ENCODE measurements around the gene PAFAH1B2.
A peak's percentile ranks its signal among the peaks of the same experiment; 100 is the strongest.
"Not testable (repeated sequence)": the region's sequence is repeated elsewhere in the genome, so short reads cannot be mapped to it uniquely, and the experiment has no call there.

The PAFAH1B2 gene

GRCh38 chr11:117175104-117175503 is 31.0 kb downstream of the PAFAH1B2 start:
- no peak for DNase-seq

GRCh38 chr11:117175781-117176180 is 31.7 kb downstream of the PAFAH1B2 start:
- DNase-seq = no peak

GRCh38 chr11:117176186-117176585 is 32.1 kb downstream of the PAFAH1B2 start:
- DNase-seq = no peak

GRCh38 chr11:117177534-117178209 is 33.6 kb downstream of the PAFAH1B2 start:
- DNase-seq = no peak

GRCh38 chr11:117178210-117179034 is 34.3 kb downstream of the PAFAH1B2 start, which contains the start of gene SIDT2:
Gene SIDT2 (plus strand): TSS chr11:117178743. CDS start chr11:117179264, 521 bp downstream.
- DNase-seq = peak; percentile 96

- peak; percentile 52 for DNase-seq
Observed at GRCh38 chr11:117179048-117179999, 35.2 kb downstream of the PAFAH1B2 start.

GRCh38 chr11:117180020-117180419 is 35.9 kb downstream of the PAFAH1B2 start:
- peak; percentile 52 for DNase-seq

GRCh38 chr11:117180661-117181585 is 36.8 kb downstream of the PAFAH1B2 start:
- DNase-seq = peak; percentile 94

GRCh38 chr11:117181586-117182550 is 37.8 kb downstream of the PAFAH1B2 start:
- DNase-seq = no peak

GRCh38 chr11:117182551-117182935 is 38.5 kb downstream of the PAFAH1B2 start:
- no peak for DNase-seq

GRCh38 chr11:117183178-117183577 is 39.1 kb downstream of the PAFAH1B2 start:
- not testable (repeated sequence) for DNase-seq

GRCh38 chr11:117183724-117184349 is 39.8 kb downstream of the PAFAH1B2 start:
- DNase-seq = no peak

GRCh38 chr11:117185736-117186430 is 41.8 kb downstream of the PAFAH1B2 start:
- DNase-seq = no peak

- no peak for DNase-seq
Observed at GRCh38 chr11:117186431-117186761, 42.3 kb downstream of the PAFAH1B2 start.

- DNase-seq = no peak
Observed at GRCh38 chr11:117187007-117187406, 42.9 kb downstream of the PAFAH1B2 start.

GRCh38 chr11:117187428-117187798 is 43.3 kb downstream of the PAFAH1B2 start:
- no peak for DNase-seq

GRCh38 chr11:117187799-117188481 is 43.9 kb downstream of the PAFAH1B2 start:
- no peak for DNase-seq

GRCh38 chr11:117188620-117189081 is 44.6 kb downstream of the PAFAH1B2 start:
- no peak for DNase-seq

Data from hematopoietic multipotent progenitor cell treated with erythropoietin and hydrocortisone succinate and interleukin-3 and kit ligand, for 6 days (in vitro differentiated cells).